ENCODE measurements around the gene XYLT2.
"Not testable (repeated sequence)": the region's sequence is repeated elsewhere in the genome, so short reads cannot be mapped to it uniquely, and the experiment has no call there.

XYLT2 gene

GRCh38 chr17:50389534-50389933, 43.6 kb downstream of the XYLT2 start:
- DNase-seq (ENCODE audit: low read depth) = no peak

GRCh38 chr17:50392621-50393020, 46.7 kb downstream of the XYLT2 start:
- DNase-seq (ENCODE audit: low read depth) = no peak

- DNase-seq (ENCODE audit: low read depth) = no peak
These were observed 47.8 kb downstream of the XYLT2 start for GRCh38 chr17:50393700-50394099.

GRCh38 chr17:50394711-50395110, 48.8 kb downstream of the XYLT2 start:
- no peak for DNase-seq (ENCODE audit: low read depth)

GRCh38 chr17:50396261-50397110, 50.6 kb downstream of the XYLT2 start:
- no peak for DNase-seq (ENCODE audit: low read depth)

- DNase-seq (ENCODE audit: low read depth) = peak; percentile 93
These were observed 51.4 kb downstream of the XYLT2 start, which contains the start of gene LRRC59 for GRCh38 chr17:50397111-50397918. LRRC59 (minus strand) TSS chr17:50397523; CDS start chr17:50397317, 206 bp downstream.

GRCh38 chr17:50397919-50398285, 52.0 kb downstream of the XYLT2 start:
- no peak for DNase-seq (ENCODE audit: low read depth)

- DNase-seq (ENCODE audit: low read depth) = not testable (repeated sequence)
These were observed 52.7 kb downstream of the XYLT2 start for GRCh38 chr17:50398672-50399071.

GRCh38 chr17:50399591-50399990, 53.7 kb downstream of the XYLT2 start:
- not testable (repeated sequence) for DNase-seq (ENCODE audit: low read depth)

- DNase-seq (ENCODE audit: low read depth) = not testable (repeated sequence)
These were observed 59.4 kb downstream of the XYLT2 start for GRCh38 chr17:50405351-50405750.

- no peak for DNase-seq (ENCODE audit: low read depth)
These were observed 60.7 kb downstream of the XYLT2 start for GRCh38 chr17:50406578-50406977.

GRCh38 chr17:50407921-50408320, 62.0 kb downstream of the XYLT2 start:
- no peak for DNase-seq (ENCODE audit: low read depth)
